Stimulated activated CD8-positive, alpha-beta memory T cell treated with anti-CD3 and anti-CD28 coated beads, Interleukin-15, amount 100 ng/mL, for 1 hour (primary cell): ENCODE results near the gene EID3.
"Not testable (repeated sequence)": the region's sequence is repeated elsewhere in the genome, so short reads cannot be mapped to it uniquely, and the experiment has no call there.

Experiments
- DNase-seq: peaks from one replicate; pipeline ENCODE4 v3.0.0-alpha.2; 2020; ENCODE audit warnings: low read depth

Gene EID3

DNA sequence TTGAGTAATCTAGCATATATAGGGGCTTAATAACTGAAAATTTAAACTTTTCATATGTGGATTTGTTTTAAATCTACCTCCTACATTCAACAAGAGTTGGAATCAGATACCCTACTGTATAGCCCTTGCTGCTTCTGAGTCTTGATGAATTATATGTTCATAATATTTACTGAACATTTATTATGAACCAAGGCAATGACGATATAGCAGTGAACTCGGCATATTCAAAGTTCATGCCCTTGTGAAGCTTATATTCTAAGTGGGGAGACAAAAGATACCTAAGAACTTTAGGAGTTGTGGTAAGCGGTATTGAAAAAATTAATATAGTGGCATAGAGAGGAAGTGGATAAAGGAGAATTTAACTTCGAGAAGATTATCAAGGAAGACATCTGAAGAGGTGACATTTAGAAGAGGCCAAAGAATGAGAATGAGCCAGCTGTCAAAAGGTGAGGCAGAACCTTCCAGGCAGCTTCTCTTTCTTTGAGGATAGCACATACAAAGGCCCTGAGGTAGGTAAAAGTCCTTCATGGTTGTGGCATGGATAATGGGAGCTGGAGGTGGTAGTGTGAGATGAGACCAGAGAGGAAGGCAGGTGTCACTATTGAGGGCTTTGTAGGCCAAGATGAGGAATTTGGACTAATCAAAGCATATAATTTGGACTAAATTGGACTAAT, 10.2 kb downstream of the EID3 start:
- DNase-seq = no peak

DNA sequence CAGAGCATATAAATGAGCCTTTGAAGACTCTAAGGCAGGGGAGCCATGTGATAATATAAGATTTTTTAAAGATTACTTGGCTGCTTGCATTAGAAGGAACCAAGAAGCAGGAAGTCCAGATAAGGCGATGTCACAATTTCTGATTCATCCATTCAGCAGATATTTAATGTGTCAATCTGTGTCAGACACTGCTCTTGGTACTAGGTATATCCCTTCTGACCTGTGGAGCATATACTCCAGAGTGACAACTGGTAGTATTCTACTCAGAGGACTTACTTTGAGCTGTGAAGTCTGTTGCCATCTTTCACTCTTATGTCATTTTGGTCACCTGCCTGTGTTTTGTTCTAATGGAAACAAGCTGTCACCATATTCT, 10.7 kb downstream of the EID3 start:
- DNase-seq = no peak

DNA sequence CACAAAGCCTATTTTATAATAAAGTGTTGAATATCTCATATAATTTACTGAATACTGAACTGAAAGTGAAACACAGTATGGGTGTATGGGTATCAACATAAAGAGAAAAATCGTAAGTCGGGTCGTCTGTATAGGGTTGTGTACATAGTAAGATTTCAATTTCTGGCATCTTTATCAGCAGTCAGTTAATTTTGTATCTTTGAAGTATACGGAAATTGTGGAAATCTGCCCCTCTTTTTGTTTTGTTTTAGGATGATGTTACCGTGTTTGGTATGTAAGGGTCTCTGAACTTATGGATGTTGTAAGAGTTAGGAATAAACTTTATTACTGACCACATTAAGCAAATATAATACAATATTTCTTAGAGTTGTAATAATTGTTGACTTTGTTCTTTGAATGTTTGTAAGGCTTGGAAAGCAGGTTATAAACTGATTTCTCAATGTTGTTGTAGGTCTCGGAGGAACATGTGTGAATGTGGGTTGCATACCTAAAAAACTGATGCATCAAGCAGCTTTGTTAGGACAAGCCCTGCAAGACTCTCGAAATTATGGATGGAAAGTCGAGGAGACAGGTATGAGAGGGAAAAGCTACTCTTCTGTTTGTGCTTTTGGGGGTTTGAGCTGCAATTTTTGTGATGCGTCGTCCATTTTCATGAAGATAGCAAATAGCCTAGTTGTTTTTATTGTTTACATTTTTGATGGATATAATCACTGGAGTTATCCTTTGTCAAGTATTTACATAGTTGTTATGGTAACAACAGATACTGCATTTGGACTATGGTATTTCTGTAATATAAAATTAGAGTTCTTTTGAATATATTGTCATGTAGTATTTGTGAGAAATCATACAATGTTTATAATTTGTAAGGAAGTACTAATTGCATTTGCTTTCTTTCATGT, 12.0 kb downstream of the EID3 start:
- no peak for DNase-seq

DNA sequence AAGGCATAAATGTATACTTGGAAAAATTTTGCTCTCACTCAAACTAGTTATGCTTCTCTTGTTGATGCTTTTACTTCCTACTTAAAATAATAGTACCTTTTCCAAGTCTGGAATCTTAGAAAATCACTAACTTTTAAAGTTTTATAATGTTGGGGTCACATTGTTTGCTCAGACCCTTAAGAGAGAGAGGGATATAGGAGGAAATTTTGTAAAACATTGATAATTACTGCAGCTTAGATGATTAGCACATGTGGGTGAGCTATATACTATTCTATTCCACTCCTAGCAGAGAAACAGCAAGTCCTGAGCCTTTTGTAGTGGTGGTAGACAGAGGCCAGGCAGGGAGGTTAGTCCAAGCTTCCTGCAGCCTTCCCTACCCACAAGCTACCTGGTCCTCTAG, 13.4 kb downstream of the EID3 start:
- DNase-seq = no peak

DNA sequence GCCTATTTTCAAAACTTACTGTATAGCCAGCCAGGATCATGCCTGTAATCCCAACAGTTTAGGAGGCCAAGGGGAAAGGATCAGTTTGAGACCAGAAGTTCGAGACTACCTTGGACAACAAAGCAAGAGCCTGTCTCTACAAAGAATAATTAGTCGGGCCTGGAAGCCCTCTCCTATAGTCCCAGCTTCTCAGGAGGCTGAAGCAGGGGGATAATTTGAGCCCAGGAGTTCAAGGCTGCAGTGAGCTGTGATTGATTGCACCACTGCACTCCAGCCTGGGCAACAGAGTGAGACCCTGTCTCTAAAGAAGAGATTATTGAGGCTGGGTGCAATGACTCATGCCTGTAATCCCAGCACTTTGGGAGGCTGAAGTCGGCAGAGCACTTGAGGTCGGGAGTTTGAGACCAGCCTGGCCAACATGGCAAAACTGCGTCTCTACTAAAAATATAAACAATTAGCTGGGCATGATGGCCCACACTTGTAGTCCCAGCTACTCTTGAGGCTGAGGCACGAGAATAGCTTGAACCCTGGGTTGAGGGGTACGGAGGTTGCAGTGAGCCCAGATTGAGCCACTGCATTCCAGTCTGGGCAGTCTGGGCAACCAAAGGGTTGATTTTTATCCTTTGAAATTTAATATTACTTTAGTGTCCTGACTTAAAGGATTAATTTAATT, 14.1 kb downstream of the EID3 start:
- no peak for DNase-seq

DNA sequence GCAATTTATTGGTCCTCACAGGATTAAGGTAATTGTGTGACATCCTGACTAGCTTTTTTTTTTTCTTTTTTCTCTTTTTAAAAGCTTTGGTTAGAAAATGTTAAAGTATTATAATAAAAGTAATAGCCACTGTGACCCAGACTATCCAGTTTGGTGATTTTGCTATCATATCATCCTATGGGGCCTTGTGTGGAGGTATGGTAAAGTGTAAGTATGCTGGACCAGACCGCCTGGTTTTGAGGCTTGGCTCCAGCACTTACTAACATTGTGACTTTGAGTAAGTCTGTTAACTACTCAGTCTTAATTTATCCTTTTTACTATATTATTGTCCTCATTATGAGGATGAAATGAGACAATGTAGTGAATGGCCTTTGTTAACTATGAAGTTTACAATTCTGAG, 15.5 kb downstream of the EID3 start:
- DNase-seq = no peak

DNA sequence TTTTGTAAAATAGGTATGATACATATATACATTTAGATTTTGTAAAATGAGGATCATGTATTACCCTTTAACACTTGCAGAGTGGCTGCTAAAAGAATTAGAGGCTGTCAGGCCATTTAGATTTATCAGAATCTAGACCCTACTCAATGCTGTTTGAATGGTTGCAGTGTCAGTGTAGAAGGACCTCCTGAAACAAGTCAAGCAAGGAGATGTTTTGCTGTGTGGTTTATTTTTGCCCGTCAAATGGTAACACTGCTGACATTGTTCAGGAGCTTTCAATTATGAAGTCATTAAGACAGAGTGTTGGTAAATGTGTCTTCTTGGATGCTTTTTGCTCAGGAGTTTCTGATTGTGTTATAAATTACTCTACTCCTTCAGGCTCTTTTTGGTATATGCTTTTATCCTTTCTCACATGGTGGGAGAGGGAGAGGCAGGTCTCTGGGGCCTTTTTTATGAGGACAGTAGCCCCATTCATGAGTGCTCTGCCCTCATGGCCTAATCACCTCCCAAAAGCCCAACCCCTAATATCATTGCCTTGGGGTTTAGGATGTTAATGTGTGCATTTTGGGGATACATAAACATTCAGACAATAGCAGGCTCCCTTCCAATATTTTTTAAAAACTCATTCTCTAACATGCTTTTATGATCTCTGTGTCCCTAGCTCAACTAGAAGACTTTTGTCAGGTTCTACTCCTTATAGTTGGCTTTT, 16.5 kb downstream of the EID3 start:
- DNase-seq = no peak

DNA sequence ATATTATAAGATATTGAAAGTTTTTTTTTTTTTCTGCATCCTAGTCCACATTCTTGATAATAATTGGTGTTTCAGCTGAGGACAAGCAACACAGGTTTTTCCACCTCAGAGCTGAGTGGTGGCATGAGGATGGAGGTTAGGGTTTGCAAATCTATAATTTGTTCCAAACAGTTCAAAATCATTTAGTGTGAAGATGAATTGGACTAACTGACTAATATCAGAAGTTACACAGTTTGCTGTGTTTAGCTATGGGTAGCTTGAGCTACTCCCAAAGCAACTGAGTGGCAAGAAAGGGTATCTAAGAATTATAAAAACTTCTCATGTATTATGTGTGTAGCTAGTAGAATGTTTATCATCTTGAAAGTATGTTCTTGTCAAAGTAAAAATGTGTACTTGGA, 17.1 kb downstream of the EID3 start:
- DNase-seq = no peak

DNA sequence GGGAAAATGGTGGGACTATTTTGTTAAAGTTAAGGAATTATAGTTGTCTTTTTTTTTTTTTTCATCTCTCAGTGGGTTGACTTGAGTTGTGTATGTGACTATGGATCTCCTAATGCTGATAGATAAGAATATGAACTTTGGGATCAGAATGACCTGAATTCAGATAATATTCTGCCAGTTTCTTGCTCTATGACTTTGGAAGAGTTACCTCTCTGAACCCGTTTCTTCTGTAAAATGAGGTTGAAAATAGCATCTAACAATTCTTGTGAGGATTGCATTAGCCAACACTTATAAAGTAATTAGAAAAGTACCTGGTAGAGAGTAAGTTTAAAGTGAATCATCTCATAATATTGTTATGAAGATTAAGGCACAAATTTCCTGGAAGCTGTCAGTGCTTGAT, 18.4 kb downstream of the EID3 start:
- DNase-seq = no peak

DNA sequence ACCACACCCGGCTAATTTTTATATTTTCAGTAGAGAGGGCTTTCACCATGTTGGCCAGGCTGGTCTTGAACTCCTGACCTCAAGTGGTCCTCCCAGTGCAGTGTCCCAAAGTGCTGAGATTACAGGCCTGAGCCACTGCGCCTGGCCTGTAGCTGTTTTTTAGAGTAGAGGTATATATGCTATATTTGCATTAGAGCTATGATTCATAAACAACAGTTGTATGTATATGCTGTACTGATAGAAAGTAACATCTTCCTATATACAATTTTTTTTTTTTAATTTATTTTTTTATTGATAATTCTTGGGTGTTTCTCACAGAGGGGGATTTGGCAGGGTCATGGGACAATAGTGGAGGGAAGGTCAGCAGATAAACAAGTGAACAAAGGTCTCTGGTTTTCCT, 19.0 kb downstream of the EID3 start:
- not testable (repeated sequence) for DNase-seq

DNA sequence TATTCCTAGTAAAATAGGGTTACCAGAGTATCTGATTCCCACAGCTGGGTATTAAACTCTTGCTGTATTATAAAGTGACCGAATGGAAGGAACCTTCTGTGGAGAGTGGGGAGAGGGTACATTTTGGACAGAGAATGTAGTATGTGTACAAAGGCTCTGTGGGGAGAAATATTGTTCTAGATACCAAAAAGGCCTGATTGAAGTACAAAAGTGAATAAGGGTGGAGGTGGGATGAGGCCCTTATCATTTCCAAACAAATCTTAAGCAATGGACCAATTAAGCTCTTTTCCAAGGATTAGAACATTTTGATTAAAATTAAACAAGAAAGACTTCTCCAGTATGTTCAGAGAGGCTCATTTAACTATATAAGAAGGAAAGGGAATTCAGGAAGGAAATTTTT, 20.4 kb downstream of the EID3 start:
- DNase-seq = no peak

DNA sequence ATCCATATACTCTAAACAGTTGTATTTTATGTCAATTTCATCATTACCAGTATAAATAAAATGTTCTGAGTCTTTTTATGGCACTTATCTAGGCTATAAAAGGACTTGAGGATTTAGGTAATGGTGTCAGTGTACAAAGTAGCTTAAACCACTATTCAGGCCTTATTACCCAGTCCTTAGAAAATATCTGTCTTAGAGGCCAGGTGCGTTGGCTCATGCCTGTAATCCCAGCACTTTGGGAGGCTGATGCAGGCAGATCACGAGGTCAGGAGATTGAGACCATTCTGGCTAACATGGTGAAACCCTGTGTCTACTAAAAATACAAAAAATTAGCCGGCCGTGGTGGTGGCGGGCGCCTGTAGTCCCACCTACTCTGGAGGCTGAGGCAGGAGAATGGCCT, 24.7 kb downstream of the EID3 start:
- DNase-seq = not testable (repeated sequence)

DNA sequence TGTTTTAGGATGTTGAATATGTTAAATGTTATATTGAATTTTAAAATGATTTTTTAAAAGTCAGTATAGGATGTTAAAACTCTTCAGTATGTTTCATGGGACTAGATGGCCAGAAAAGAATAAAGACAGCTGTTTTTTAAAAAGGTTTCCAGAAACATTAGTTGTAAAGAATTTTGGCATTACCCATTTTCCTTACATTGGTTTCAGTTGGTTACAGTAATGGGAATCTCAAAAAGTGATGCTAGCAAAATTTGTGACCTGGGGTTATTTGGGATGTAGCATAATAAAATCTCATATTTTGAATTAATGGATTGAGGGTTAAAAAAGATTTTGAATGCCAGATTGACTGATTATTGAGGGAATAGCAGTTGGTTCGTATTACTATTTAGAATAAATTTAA, 25.3 kb downstream of the EID3 start:
- no peak for DNase-seq

DNA sequence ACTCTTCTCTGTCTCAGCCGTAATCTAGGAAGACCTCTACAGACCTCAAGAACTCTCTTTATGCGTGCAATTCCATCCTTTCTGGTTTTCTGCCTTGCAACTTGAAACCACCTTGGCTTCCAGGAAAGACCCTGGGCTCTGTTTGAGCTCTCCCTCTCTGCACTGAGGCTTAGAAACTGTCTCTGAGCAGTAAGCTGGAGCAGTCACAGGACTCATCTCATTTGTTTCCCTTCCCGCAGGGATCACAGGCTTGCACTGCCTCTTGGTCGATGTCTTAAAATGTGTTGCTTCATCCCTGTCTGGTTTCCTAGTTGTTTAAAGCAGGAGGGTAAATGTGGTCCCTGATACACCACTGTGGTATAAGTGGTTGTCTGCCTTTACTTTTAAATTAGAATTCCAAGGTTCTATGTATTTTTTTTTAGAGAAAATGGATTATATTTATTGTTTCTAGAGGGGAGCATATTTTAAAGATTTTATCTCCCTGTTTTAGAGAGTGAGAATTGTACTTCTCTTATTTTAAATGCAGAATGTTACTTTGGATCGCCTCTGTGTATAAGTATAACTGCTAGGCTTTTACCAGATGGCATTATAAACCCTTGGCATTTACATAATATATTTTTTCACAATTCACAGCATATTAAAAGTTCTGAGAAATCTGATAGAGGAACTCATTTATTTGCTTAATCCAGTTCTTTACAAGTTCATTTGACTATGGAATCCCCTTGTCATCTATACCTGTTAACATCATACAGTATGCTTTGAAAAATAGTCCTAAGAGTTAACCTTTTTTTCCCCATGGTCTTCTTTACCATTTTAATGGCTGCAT, 26.4 kb downstream of the EID3 start:
- DNase-seq = no peak

DNA sequence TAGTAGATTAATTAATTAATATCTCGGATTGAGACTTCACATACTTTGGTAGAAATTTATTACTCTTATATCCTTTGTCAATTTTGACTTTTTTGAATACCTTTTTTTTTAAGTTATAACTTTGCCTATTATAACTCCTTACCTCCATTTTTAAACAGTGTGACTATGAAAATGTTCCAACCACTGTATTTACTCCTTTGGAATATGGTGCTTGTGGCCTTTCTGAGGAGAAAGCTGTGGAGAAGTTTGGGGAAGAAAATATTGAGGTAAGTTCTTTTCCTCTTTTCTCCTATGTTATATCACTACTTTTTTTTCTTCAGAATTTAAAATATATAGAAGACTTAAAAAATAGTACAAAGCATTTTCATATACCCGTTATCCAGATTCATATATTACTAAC, 27.8 kb downstream of the EID3 start:
- no peak for DNase-seq

DNA sequence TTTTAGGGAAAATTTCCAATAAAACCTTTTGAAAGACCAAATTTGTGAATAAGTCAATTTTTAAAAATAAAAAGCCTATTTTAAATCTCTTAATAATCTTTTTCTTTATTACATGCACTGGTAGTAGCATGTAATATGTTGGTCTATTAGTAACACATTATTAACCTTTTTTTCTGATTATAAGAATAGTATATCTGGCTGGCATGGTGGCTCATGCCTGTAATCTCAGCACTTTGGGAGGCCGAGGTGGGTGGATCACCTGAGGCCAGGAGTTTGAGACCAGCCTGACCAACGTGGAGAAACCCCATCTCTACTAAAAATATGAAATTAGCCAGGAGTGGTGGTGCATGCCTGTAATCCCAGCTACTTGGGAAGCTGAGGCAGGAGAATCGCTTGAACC, 28.7 kb downstream of the EID3 start:
- DNase-seq = not testable (repeated sequence)

DNA sequence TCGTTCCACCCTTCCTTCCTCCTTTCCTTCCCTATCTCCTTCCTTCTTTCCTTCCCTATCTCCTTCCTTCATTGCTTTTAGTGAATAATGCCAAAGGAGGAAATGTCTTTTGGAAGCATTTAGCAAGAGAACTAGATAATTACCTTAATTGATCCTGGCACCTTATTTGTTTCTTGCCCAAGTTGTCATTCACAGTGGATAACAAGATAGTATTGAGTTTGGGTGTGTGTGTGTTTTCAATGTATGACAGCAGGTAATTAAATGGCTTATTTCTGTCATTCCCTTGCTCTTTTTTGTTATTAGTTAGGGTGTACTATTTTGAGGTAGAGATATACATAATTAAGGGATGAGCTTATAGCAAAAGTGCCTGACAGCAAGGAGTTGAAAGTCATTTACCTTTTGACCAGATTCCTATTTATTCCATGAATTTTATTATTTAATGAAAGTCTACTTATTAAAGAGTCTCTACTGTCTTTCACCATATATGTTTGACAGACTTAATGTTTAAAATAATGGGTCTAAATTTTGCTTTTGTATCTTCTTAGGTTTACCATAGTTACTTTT, 30.2 kb downstream of the EID3 start:
- no peak for DNase-seq

DNA sequence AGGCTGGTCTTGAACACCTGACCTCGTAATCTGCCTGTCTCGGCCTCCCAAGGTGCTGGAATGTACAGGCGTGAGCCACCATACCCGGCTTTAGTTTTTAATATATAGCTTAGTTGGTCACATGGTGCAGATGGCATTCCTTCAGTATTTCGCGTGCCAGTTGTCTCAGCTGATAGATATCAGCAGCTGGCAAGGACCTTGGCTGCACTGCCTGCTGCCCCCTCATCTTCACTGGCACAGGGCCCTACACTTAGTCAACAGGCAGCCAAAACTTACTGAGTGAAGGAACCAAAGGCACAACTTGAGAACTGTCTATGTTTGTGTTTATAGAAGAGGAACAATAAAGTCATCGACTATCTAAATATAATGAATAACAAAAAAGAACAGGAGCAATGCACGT, 31.0 kb downstream of the EID3 start:
- no peak for DNase-seq

DNA sequence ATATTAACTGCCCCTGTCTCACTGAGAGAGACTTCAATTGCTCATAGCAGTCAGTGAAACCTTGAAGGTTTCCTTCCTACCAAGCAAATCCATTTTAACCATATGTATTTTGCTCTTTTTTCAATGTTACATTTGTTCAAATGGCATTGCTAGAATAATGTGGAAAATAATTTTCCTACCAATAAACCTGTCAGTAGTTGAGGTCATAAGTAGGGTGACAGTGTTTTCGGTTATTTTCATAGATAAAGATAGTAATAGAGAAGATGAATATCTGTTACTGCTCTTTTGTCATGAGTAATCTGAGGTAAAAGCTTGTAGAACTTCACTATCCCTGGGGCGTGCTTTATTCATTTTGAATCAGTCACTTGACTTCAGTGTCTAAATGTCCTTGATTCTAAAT, 32.6 kb downstream of the EID3 start:
- DNase-seq = no peak

DNA sequence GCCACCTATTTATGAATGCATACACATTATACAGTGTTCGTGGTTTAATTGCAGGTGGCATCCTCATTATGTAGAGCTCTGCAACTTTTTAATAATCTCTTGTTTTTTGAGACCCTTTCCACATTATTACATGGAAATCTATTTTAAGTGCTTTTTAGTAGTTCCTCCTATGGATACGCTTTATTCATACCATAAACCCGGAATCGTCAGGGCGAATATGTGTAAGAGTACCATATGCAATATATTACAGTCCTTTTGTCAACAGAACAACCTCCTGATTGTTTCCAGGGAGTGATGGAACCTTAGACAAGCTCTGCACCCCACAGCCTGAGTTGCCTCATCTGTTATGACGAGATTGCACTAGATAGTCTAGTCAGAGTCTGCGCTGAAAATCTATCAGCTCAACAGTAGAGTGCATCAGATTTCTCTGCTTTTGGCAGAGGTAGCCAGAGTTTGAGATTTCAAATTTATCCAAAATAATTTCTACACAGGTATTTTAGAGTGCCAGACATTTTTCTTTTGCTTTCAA, 33.6 kb downstream of the EID3 start:
- no peak for DNase-seq

DNA sequence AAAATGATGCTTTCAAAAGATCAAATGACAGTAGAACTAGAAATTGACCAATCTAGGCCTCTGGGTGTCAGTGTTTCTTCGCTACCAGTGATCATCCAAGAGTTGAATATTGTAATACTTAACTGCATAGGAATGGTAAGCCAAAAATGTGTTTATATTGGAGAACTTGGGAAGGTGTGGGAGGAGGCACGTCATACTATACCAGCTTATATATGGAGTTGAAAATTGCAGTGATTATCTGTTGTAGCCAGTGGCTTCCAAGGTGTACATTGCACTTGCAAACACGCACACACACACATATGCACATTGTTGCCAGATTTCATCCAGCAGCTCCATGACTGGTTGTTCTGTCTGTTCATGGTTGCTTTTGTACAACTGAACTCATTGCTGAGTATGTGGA, 36.1 kb downstream of the EID3 start:
- no peak for DNase-seq
